HepG2 (cell line): ENCODE measurements around the gene NOS1AP. TPM values are rescaled to one million over a fixed set of nuclear protein-coding genes. Genes with fewer than 3 reads are reported as not detected.

Source experiments
- CBX1 ChIP-seq: IDR thresholded peaks from one replicate; pipeline ENCODE4 v1.6.1; 2016; ENCODE audit warnings: antibody characterized with exemption, low read depth
- CSRNP1 ChIP-seq: sonication (generic); formaldehyde crosslinking; IDR thresholded peaks from 2 replicates; pipeline ENCODE4 v1.8.1; 2023; ENCODE audit warnings: mild to moderate bottlenecking, missing genetic modification reagents
- ELF1 ChIP-seq: sonication (generic); formaldehyde crosslinking; IDR thresholded peaks from 2 replicates; pipeline ENCODE4 v1.4.0; 2020; ENCODE audit warnings: missing genetic modification reagents
- GABPB1 ChIP-seq: IDR thresholded peaks from 2 replicates; pipeline ENCODE4 v1.6.1; 2016; ENCODE audit warnings: mild to moderate bottlenecking, missing genetic modification reagents, moderate library complexity, missing compliant biosample characterization
- GMEB1 ChIP-seq: sonication (generic); formaldehyde crosslinking; IDR thresholded peaks from 2 replicates; pipeline ENCODE4 v1.5.1; 2020; ENCODE audit warnings: missing genetic modification reagents, mild to moderate bottlenecking, borderline replicate concordance
- MTERF4 ChIP-seq: sonication (generic); formaldehyde crosslinking; IDR thresholded peaks from 2 replicates; pipeline ENCODE4 v1.8.0; 2023; ENCODE audit warnings: mild to moderate bottlenecking, missing genetic modification reagents
- PAF1 ChIP-seq: IDR thresholded peaks from 2 replicates; pipeline ENCODE4 v1.6.1; 2016; ENCODE audit warnings: missing genetic modification reagents, missing compliant biosample characterization
- POGK ChIP-seq: sonication (generic); formaldehyde crosslinking; conservative IDR thresholded peaks from 2 replicates; pipeline ENCODE4 v1.8.0; 2022; ENCODE audit warnings: mild to moderate bottlenecking, moderate library complexity, missing genetic modification reagents
- PRMT3 ChIP-seq: sonication (generic); formaldehyde crosslinking; IDR thresholded peaks from 2 replicates; pipeline ENCODE4 v1.8.1; 2022; ENCODE audit warnings: low read depth, mild to moderate bottlenecking, moderate library complexity, missing genetic modification reagents, borderline replicate concordance
- REXO4 ChIP-seq: sonication (generic); formaldehyde crosslinking; IDR thresholded peaks from 2 replicates; pipeline ENCODE4 v1.8.0; 2022; ENCODE audit warnings: missing genetic modification reagents, mild to moderate bottlenecking, borderline replicate concordance
- RNF219 ChIP-seq: sonication (generic); formaldehyde crosslinking; IDR thresholded peaks from 2 replicates; pipeline ENCODE4 v1.5.0; 2020; ENCODE audit warnings: mild to moderate bottlenecking, missing genetic modification reagents
- SP1 ChIP-seq, 2 experiments: fragments of 450-650 bp in 1 of 2; sonication (generic) in 1 of 2; formaldehyde crosslinking in 1 of 2; IDR thresholded peaks; 2 replicates each; pipeline versions ENCODE4 v1.4.0 to v1.6.1; 2016 to 2020; ENCODE audit warnings: missing genetic modification reagents in 1 of 2
- THAP9 ChIP-seq: sonication (generic); formaldehyde crosslinking; IDR thresholded peaks from 2 replicates; pipeline ENCODE4; 2020; ENCODE audit warnings: missing genetic modification reagents, mild to moderate bottlenecking, borderline replicate concordance
- ZNF674 ChIP-seq: sonication (generic); formaldehyde crosslinking; IDR thresholded peaks from 2 replicates; pipeline ENCODE4 v1.5.0; 2020; ENCODE audit warnings: low read depth, mild to moderate bottlenecking, missing genetic modification reagents
- polyA plus RNA-seq, 8 experiments: library from polyadenylated mRNA; depleted of rRNA in 3 of 8; stranded (reverse) in 7 of 8; unstranded in 1 of 8; fragments of >200 nt; fragmentation: Illumina TruSeq in 4 of 8; extraction: Trizol in 4 of 8; gene quantifications; 2 replicates each; pipeline versions ENCODE4 v1.2.1 to v1.2.3, GENCODE V29; 2011 to 2016; ENCODE audit warnings: low read depth in 4 of 8, missing spikeins in 1 of 8, mixed read lengths in 1 of 8; ENCODE audit not compliant: insufficient read depth in 1 of 8
- total RNA-seq, 5 experiments: library from RNA; depleted of rRNA; stranded (reverse); fragments of >200 nt; fragmentation: Illumina TruSeq; extraction: Trizol; gene quantifications; 2 replicates each; pipeline ENCODE4 v1.2.3, GENCODE V29; 2016; ENCODE audit warnings: low read depth in 1 of 5

Gene NOS1AP
- total and polyA plus RNA-seq, 2 of the 13 experiments (the other 11 are each of a cell fraction or from before 2014, with no cell fraction given): 2.0 to 3.3 TPM

- TF ChIP-seq THAP9 (CRISPR knock-in tag) (no peak), POGK (CRISPR knock-in tag) (no peak), MTERF4 (no peak; the same call in 1 of the 2 replicates), CBX1 (no peak), CSRNP1 (no peak), GMEB1 (CRISPR knock-in tag) (no peak), SP1 (IDR thresholded peaks at IDR 0.05) (no peak), SP1 (CRISPR knock-in tag; IDR thresholded peaks at IDR 0.05) (no peak), PRMT3 (CRISPR knock-in tag) (no peak), RNF219 (CRISPR knock-in tag) (no peak), ZNF674 (CRISPR knock-in tag) (no peak), PAF1 (CRISPR knock-in tag) (no peak), ELF1 (CRISPR knock-in tag) (no peak), GABPB1 (no peak; the same call in 1 of the 2 replicates), REXO4 (CRISPR knock-in tag) (no peak)
Observed at GRCh38 chr1:162144853-162145252, 75.4 kb downstream of the NOS1AP start (continued).
